Pancreas (tissue), 10 donors: ENCODE results near the gene CORO7. TPM values are rescaled to one million over a fixed set of nuclear protein-coding genes. Genes with fewer than 3 reads are reported as not detected.

Experiments used
- ATAC-seq, 4 donors: fragments of 200-7000 bp; cut with Tn5 transposase; one replicate each; pipeline versions ENCODE4 v1.8.0 to v1.9.1; 2020; ENCODE audit warnings: mild to moderate bottlenecking in 4 of 4, moderate library complexity in 4 of 4
- DNase-seq, 6 donors: peaks; one replicate each; pipeline ENCODE4 v3.0.0-alpha.2; 2020
- FAIRE-seq: peaks from 2 replicates; lab custom pipeline; 2012; peaks lifted over from hg19 to GRCh38; lab: Jason Lieb, UNC
- H3K27ac ChIP-seq, 4 donors: fragments of 200-600 bp; sonication (generic); 1 replicate in 3 of 4; 2 replicates in 1 of 4; pipeline versions ENCODE4 v1.5.0 to v1.8.0; 2020
- H3K27me3 ChIP-seq, 4 donors: fragments of 200-600 bp; one replicate each; pipeline ENCODE4 v1.8.0; 2021
- H3K36me3 ChIP-seq, 3 donors: fragments of 200-600 bp; sonication (generic) in 1 of 3; one replicate each; pipeline versions ENCODE4 v1.5.0 to v1.8.0; 2020 to 2021
- H3K4me1 ChIP-seq, 3 donors: fragments of 200-600 bp; one replicate each; pipeline ENCODE4 v1.8.0; 2021
- H3K4me3 ChIP-seq, 4 donors: fragments of 200-600 bp; sonication (generic) in 2 of 4; one replicate each; pipeline versions ENCODE4 v1.5.0 to v1.8.0; 2020 to 2021
- H3K9me3 ChIP-seq, 4 donors: fragments of 200-600 bp; one replicate each; pipeline ENCODE4 v1.8.0; 2021
- CTCF ChIP-seq, 4 donors: fragments of 200-600 bp; sonication (generic) in 3 of 4; IDR thresholded peaks; one replicate each; pipeline versions ENCODE4 v1.5.0 to v1.8.0; 2021; ENCODE audit warnings: antibody characterized with exemption in 4 of 4
- WGBS, 2 donors: extraction: QIAGEN DNeasy Blood & Tissue Kit; methylation state at CpG; one replicate each; pipeline ENCODE4 v1.1.7; 2013; 5-methylcytosine and 5-hydroxymethylcytosine counted together
- intact Hi-C, 3 donors: fragments of 100-400 bp; cut with DNase I; formaldehyde crosslinking; loops; one replicate each; pipeline versions ENCODE4 v1.11.1 to v1.14.2; 2022
- polyA plus RNA-seq, 2 donors: library from polyadenylated mRNA; stranded (reverse); fragments of 200-250 nt; gene quantifications; one replicate each; pipeline ENCODE4 v1.2.3, GENCODE V29; 2013
- total RNA-seq, 6 donors: library from RNA; stranded (reverse); fragmentation: NEBNext Ultra II Directional in 4 of 6; extraction: Animal tissue kit (Norgen Biotek cat#: 25700) in 4 of 6; gene quantifications; one replicate each; pipeline versions ENCODE4 v1.2.1 to v1.2.4, GENCODE V29; 2021 to 2023
- donor health status: healthy with polysubstance abuse.
- donor health status: DM: no; HTN: no; CAD: no; lungs with moderate emphysema.
- donor health status: DM: no; HTN: no; CAD: no.
- donor health status: control.
- donor health status: control.
- donor health status: Bipolar disorder and iron deficiency.
- donor health status: DM: yes; HTN: yes; CAD: no.
- donor health status: DM: no; HTN: no; CAD: no.
- donor health status: DM: no; HTN: no; CAD: no.
- donor health status: DM: yes; HTN: yes; CAD: no.

Gene CORO7
- total and polyA plus RNA-seq, 8 donors = 8.4 to 29.6 (median 18.7) TPM

GRCh38 chr16:4412854-4413253 is 3.5 kb downstream of the CORO7 start:
- Histone ChIP-seq H3K4me1 (peaks cover 0 to 5% (median 0%) of the 10 kb centered on the region in 3 donors), H3K4me3 (no peak overlapping the region), H3K9me3 (no peaks in the 10 kb centered on the region), H3K27me3 (no peaks in the 10 kb centered on the region), H3K36me3 (no peaks in the 10 kb centered on the region), H3K27ac (no peak overlapping the region)
- FAIRE-seq (no peak), DNase-seq (no peak), ATAC-seq (no peak)
- WGBS, 2 donors = 92 to 95% methylated on average over 4 of the region's 4 CpGs
- intact Hi-C loops = no loop called here
- no peak for TF ChIP-seq CTCF (IDR thresholded peaks at IDR 0.05)

GRCh38 chr16:4412159-4412558 is 4.2 kb downstream of the CORO7 start:
- no peak overlapping the region for H3K4me3 ChIP-seq
- peaks cover 0 to under 1% (median 0%) of the 10 kb centered on the region in 3 donors for H3K36me3 ChIP-seq
- peaks cover 0 to 5% (median 0%) of the 10 kb centered on the region in 3 donors for H3K4me1 ChIP-seq
- 90 to 91% methylated on average over 8 of the region's 8 CpGs for WGBS, 2 donors
- no peaks in the 10 kb centered on the region for H3K9me3 ChIP-seq
- no peak for ATAC-seq
- TF ChIP-seq CTCF (IDR thresholded peaks at IDR 0.05) = no peak
- intact Hi-C loops = no loop called here
- no peak for DNase-seq
- H3K27me3 ChIP-seq = no peaks in the 10 kb centered on the region
- no peak for FAIRE-seq
- no peak overlapping the region for H3K27ac ChIP-seq

GRCh38 chr16:4411684-4412083 is 4.7 kb downstream of the CORO7 start:
- Histone ChIP-seq H3K4me1 (peaks cover 0 to 5% (median 0%) of the 10 kb centered on the region in 3 donors), H3K27me3 (no peaks in the 10 kb centered on the region), H3K36me3 (peaks cover 0 to 5% (median 0%) of the 10 kb centered on the region in 3 donors), H3K9me3 (no peaks in the 10 kb centered on the region), H3K27ac (no peak overlapping the region), H3K4me3 (no peak overlapping the region)
- no peak for ATAC-seq
- TF ChIP-seq CTCF (IDR thresholded peaks at IDR 0.05) = no peak
- 80 to 85% methylated on average over 16 of the region's 16 CpGs for WGBS, 2 donors
- no peak for DNase-seq
- no peak for FAIRE-seq
- intact Hi-C loops = no loop called here

- 61 to 67% methylated on average over 15 of the region's 15 CpGs for WGBS, 2 donors
- Histone ChIP-seq H3K4me3 (no peak overlapping the region), H3K27ac (no peak overlapping the region), H3K4me1 (peaks cover 0 to 4% (median 0%) of the 10 kb centered on the region in 3 donors), H3K9me3 (no peaks in the 10 kb centered on the region), H3K36me3 (peaks cover 0 to 13% (median 0%) of the 10 kb centered on the region in 3 donors), H3K27me3 (no peaks in the 10 kb centered on the region)
- TF ChIP-seq CTCF (IDR thresholded peaks at IDR 0.05) = no peak
- DNase-seq (peak in 1 of 6 donors; percentile 32), ATAC-seq (peak in 2 of 4 donors; percentile 10 to 22), FAIRE-seq (no peak)
- intact Hi-C loops = no loop called here
Observed at GRCh38 chr16:4410335-4411075, 5.9 kb downstream of the CORO7 start.
